Left cardiac atrium (tissue), 4 donors: ENCODE data around the gene TOMM34. TPM values are rescaled to one million over a fixed set of nuclear protein-coding genes. Genes with fewer than 3 reads are reported as not detected.

Experiments
- ATAC-seq, 2 donors: fragments of 200-7000 bp; cut with Tn5 transposase; one replicate each; pipeline ENCODE4 v1.9.1; 2020; ENCODE audit warnings: mild to moderate bottlenecking in 2 of 2, moderate library complexity in 2 of 2
- DNase-seq: peaks from one replicate; pipeline ENCODE4 v3.0.0-alpha.2; 2020
- intact Hi-C, 2 donors: fragments of 100-400 bp; cut with DNase I; formaldehyde crosslinking; loops; one replicate each; pipeline versions ENCODE4 v1.14.1 to v1.15.1; 2022 to 2023
- total RNA-seq, 2 donors: library from RNA; stranded (reverse); fragmentation: NEBNext Ultra II Directional; extraction: Animal tissue kit (Norgen Biotek cat#: 25700); gene quantifications; one replicate each; pipeline ENCODE4 v1.2.1, GENCODE V29; 2021
- donor health status: DM: no; HTN: yes; CAD: no.
- donor health status: DM: no; HTN: yes; CAD: no; lungs with severe emphysema.
- donor health status: DM: yes; HTN: yes; CAD: no.
- donor health status: Dilated cardiomyopathy.

Gene TOMM34
- total RNA-seq, 2 donors from 2014 or later = 10.5 to 10.9 TPM

DNA sequence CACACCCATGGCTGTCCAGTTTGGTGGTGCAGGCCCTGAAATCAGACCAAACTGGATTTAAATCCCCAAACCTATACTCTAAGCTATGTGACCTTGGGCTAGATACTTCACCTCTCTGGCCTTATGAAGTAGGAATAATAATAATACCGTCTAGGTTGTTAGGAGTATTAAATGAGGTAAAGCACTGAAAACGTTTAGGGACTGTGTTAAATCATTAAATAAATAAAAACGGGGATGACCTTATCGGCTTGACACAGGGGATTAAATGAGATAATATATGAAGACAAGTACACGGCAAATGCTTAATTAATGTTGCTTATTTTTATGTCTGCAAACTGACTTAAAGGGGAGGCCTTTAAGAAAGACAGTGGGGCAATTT, 5.4 kb upstream of the TOMM34 start:
- no peak for ATAC-seq
- intact Hi-C loops = no loop called here
- no peak for DNase-seq

DNA sequence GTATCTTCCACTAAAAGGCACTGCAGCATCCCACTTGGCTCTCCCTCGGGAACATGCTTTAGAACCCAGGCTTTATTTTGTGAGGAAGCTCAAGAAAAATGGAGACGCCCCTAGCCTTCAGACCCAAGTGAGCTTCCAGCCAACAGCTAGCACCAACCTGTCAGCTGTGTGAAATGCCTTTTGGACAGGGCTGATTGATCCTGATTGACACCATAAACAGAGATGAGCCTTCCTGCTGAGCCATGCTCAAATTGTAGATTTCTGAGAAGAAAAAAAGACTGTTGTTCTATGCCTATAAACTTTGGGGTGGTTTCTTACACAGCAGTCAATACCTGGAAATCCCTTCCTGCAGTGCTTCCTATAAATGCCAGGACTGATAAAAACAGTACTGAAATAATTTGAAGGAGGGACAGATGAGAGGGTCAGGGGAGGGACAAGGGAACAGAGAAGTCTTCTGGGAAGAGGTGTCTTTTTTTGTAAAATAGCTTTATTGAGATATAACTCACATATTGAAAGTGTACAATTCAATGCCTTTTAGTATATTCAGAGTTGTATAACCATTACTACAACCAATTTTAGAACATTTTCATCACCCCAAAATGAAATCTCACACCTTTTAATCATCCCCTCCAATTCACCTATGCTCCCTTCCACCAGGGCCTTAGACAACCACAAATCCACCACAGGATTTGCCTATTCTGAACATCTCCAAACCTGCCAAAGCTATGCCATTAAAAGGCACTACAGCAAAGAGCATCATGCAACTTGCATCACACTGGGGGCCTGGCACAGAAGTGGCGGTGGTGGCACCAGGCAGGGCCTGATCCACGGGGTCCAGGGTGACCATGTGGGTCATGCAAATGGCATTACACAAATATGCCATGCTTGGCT, 3.4 kb upstream of the TOMM34 start:
- intact Hi-C loops = no loop called here
- no peak for ATAC-seq
- no peak for DNase-seq

DNA sequence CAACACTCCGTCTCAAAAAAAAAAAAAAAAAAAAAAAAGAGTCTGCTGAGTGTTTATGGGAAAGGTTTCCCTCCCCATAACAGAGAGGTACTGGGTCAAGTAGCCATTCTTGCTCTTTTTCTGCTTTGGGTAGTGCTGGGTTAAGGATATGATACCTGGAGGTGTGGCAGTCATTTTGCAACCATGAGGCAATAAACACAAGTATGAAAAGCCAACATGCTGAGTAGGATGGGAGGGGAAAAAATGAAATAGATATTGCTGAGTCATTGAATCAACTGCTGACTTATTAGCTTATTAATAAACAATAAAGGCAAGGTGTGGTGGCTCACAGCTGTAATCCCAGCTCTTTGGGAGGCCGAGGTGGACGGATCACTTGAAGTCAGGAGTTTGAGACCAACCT, 2.3 kb upstream of the TOMM34 start:
- ATAC-seq (no peak), DNase-seq (no peak)
- intact Hi-C loops = no loop called here

DNA sequence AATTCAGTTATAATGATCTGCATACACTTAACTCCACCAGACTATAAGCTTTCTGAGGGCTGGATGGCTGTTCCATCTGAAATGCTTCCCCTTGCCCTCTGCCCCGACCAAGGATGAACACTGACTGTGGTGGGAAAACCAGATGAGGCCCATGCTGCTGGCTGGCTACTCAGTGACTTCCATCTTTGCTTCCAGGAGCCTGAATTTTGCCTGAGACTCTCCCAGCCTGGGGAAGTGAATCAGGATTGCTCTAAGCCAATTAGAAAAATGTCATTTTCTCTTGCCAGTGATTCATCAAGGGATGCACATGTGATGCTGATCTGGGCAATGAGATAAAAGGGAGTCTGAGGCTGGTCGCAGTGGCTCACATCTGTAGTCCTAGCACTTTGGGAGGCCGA, 1.7 kb upstream of the TOMM34 start:
- intact Hi-C loops = no loop called here
- no peak for ATAC-seq

DNA sequence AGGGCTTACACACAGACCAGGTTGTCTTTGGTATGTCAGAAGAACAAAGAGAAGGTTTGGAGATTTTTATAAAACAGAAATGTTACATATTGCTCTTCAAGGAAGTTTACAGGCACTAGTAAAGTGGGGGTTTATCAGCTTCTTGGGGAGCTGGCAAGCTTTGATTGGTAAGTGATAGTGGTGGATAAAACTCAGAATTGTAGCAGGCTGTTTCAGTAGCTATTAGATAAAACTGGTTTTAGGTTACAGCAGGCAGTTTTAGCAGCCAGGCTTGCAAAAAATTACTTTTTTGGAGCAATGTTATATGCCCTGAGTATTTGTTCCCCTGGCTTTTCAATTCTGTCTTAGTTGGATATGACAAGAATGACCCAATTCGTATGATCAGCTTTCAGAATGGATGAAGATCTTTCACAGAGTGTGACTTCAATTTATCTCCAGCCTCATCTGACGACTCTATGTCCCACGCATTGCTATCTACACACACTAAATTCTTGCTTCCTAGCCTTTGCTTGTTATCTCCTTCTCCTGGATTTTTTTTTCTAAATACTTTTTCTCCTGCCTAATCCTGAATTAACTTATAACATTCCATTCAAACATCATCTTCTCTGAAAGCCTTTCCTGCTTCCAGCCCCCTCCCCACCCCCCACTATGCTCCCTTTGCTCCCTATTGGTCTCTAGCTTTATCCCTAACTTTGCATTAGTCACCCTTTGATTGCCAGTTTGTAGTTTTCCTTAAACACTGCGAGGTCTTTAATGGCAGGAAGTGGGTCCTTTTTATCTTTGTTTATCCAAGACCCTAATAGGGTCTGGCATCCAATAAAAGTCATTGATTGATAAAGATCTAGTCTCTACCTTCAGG, 1.0 kb upstream of the TOMM34 start:
- no peak for ATAC-seq
- DNase-seq = no peak
- intact Hi-C loops = no loop called here

More for the DNA sequence above, 1.7 kb upstream of the TOMM34 start:
- no peak for DNase-seq

DNA sequence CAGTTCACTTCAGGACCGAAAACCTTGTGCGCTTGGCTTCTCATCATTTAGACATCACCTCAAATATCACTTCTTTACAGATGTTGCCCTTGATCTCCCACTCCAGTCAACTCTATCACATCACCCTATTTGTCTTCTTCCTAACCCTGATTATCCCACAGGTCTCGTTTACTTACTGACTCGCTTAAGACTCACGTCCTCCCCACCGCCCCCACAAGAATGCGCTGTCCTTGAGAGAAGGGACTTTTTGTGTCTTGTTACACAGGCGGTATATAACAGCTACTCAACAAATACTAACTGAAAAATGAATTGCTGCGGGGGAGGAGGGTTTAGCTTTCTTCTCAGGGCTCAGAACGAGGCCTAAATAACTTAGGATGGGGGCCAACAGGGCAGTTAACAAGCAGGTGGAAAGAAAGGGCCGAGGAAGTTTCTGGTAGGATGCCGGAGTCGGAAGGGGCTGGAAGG, 527 bp downstream of the TOMM34 start:
- ATAC-seq = peak; percentile 43 to 48
- intact Hi-C loops = no loop called here
- no peak for DNase-seq

DNA sequence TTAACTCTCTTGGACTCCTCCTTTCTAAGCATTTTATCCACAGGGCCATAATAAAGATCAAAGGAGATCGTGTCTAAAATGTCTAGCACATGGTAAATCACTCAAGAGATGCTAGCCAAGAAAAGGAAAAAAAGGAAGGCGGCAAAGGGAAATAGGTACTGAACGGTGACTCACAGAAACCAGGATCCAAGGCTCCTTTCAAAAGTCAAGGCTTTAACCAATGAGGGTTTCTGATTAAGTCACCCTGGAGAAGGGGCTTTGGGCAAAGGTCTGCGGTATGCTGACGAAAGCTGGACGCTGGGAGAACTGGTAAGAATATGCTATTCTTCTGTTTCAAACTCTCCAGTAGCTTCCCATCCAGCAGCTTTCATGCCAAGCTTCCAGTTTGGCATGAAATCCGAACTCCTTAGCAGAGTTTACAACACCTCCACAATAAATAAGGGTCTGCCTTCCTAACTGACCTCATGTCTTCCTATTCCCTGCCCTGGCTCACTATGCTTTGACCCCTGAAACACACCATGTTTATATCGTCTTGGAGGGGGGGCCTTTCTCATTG, 1.0 kb downstream of the TOMM34 start:
- ATAC-seq (no peak), DNase-seq (no peak)
- intact Hi-C loops = no loop called here

DNA sequence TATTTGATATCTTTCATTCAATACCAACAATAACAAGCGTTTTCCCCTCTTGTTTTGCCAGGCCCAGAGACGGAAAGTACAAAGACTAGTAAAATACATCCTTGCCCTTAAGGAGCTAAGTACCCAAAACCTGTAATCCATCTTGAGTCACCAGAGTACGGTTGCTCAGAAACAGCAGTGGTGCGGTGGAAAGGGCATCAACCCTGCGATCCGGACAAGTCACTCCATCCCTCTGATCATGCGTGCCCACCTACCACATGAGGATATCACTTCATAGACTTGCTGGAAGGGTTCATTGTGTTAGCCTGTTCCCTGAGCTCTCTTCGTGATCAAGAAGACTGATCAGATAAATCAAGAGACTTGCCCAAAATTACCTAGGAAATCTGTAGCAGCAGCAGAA, 1.9 kb downstream of the TOMM34 start:
- no peak for DNase-seq
- no peak for ATAC-seq
- intact Hi-C loops = no loop called here

DNA sequence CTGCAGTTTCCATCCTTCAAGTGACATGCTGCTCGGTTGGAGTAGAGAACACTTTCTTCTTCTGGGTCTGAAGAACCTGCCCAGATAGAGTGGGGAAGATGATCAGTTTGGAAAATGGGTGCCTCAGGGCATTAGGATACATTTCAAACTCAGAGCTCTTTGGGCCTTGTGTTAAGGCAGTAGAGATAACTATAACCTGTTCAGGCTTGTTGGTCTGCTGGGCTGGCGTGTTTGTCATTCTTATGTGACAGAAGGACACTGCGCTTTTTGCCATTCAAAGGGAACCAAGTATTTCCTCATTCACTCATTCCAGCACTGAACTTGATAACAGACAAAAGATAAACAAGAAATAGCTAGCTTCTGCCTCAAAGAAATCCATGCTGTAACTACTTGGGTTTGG, 3.8 kb downstream of the TOMM34 start:
- no peak for ATAC-seq
- no peak for DNase-seq
- intact Hi-C loops = no loop called here

DNA sequence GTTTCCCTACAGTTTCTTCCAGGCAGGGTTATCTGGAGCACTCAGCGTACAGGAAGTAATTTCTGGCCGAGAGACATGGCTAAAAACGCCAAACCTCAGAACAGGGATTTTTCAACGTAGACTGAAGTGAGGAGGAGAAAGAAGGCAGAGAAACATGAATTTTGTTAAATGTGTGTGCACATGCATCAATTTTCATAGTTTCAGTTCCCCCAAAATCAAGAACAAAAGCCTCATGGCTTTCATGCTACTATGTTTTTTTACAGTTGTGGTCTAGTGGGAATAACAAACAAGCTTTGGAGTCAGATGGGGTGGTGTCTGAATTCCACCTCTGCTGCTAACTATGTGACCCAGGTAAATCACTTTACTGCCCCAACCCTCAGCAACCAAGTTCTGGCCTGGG, 4.9 kb downstream of the TOMM34 start:
- ATAC-seq (no peak), DNase-seq (no peak)
- intact Hi-C loops = no loop called here

DNA sequence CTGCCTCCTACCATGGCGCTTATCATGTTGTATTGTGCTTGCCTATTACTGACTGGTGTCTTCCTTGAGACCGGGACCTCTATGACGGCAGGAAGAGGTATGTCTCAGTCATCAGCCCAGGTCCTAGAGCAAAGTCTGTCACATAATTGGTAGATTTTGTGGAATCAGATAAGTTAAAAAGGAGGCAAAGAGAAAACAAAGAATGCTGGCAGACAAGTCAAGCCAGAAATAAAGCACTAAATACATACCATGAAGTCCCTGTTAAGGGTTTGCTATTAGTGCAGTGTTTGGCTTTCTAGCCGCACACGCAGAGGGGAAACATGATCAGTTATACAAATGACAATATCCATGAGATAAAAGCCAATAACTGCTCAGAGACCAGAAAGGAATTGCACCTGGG, 6.0 kb downstream of the TOMM34 start:
- intact Hi-C loops = no loop called here
- DNase-seq (no peak), ATAC-seq (no peak)

DNA sequence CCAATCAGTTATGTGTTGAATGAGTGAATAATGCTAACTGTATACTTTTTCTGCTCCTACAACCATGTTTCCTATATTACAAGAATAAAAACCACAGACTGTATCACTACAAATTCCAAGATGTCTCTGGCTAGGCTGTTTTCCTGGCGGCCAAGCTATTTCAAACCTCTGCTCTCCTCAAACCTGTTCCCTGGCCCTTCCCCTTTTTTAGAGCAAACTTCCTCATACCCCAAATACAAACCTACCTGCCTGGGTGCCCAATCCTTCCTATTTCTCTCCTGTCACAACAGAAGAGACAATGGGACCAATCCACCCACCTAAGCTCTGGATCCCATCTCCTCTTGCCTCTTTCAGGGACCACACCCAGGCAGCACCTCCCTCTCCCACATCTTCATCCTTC, 7.5 kb downstream of the TOMM34 start:
- intact Hi-C loops = no loop called here
- ATAC-seq = no peak
- no peak for DNase-seq

DNA sequence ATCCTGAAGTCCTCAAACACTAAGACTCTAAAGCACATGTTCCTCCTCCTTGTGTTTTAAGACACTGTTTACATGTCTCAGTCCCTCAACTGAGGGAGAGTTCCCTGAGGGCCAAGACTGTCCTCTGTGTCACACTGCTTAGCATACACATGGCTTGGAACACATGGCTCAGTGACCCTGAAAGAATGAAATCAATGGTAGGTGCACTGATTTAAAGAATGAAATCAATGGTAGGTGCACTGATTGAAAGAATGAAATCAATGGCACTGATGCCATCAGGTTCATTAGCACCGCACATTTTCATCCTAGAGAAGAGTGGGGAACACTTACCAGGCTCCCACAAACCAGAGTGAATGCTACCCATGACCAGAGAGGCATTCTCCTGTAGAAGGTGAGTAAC, 9.8 kb downstream of the TOMM34 start:
- DNase-seq (no peak), ATAC-seq (no peak)
- intact Hi-C loops = no loop called here

DNA sequence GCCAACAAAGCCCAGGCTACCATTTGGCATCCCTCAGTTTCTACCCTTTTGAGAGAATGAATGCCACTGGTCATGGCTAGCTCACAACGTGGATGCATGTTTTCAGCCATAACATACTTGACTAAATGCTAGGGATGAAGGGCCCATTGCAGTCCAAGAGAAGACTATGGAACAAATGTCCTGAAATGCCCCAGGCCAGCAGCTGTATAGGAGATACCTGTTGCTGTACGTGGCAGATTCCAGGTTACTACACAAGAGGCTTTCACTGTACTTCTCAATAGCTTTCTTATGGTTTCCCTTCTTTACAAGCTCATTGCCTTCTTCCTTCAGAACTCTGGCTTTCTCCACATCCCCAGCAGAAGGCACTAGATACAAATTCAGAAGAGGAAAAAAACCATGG, 11.7 kb downstream of the TOMM34 start:
- ATAC-seq (no peak), DNase-seq (no peak)
- intact Hi-C loops = no loop called here

DNA sequence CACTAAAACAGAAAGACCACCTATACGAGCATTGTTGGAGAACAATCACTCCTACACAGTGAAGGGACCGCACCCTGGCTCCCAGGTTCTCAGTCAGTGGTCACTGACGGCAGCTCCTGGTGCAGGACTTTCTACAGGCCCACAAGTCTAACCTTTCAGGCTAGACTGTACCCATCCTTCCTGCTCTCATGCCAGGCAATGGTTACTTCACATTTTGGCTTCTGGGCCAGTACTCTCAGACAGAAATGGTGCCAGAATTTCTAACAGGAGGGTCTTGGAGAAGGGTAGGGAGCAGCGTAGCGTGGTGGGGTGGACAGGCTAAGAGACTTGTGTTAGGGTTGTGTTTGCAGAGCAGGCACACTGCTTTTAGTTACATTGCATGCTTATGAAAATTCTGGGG, 12.1 kb downstream of the TOMM34 start:
- intact Hi-C loops = no loop called here
- ATAC-seq (no peak), DNase-seq (no peak)

DNA sequence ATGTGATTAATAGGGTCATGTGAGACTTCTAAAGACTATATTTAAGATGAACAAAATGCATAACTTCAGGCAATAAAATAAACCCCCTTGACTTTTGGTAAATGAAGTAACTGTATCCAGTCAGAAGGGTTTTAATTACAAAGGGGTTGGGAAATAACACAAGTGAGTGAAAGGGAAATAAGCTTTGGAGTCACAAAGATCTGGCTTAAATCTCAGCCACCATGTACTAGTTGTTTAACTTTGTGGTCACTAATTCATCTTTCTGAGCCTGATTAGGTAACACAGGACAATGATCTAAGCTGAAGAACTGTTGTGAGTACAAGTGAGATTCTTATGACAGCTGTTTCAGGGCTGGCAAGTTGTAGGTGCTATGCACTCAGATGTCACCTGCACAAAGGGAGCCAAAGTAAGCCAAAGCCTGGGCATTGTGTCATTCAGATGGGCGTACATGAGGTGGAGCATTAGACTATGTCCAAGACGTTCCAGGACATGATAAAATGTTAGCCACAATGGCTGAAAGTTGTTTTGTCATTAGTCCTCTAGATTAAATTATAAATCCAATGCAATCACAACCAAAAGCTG, 13.8 kb downstream of the TOMM34 start:
- intact Hi-C loops = no loop called here

DNA sequence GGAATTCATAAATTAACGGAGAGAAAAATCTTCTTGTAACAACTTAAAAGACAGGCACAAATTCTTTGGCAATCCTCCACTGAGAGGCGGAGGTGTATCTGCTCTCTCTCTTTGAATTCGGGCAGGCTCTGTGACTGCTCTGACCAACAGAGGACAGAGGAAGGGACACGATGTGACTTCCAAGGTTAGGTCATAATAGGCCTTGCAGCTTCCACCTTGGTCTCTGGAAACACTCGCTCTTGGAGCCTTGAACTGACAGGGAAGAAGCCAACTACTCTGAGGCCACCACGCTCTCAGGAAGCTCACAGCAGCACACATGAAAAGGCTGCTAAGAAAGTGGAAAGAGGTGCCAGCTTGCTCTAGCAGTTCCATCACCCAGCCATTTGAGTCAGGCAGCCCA, 14.9 kb downstream of the TOMM34 start:
- no peak for ATAC-seq
- DNase-seq = no peak
- intact Hi-C loops = no loop called here

More for the DNA sequence above, 13.8 kb downstream of the TOMM34 start:
- ATAC-seq (no peak), DNase-seq (no peak)

DNA sequence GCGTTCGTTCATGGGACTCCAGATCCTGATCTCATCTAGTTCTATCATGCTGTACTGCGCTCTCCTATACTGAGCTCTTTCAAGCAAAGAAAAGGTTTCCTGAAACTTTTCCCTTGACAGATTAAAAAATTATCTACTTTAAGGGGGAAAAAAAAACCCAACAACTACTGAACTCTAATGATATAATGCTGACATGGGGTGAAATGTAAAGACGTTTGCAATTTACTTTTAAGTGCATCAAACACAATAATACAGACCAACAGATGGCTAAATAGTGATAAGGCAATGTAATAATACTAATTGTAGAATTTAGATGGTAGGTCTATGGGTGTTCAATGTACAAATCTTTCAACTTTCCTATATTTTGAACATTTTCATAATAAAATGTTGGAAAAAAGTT, 16.4 kb downstream of the TOMM34 start:
- intact Hi-C loops = no loop called here
- no peak for ATAC-seq

DNA sequence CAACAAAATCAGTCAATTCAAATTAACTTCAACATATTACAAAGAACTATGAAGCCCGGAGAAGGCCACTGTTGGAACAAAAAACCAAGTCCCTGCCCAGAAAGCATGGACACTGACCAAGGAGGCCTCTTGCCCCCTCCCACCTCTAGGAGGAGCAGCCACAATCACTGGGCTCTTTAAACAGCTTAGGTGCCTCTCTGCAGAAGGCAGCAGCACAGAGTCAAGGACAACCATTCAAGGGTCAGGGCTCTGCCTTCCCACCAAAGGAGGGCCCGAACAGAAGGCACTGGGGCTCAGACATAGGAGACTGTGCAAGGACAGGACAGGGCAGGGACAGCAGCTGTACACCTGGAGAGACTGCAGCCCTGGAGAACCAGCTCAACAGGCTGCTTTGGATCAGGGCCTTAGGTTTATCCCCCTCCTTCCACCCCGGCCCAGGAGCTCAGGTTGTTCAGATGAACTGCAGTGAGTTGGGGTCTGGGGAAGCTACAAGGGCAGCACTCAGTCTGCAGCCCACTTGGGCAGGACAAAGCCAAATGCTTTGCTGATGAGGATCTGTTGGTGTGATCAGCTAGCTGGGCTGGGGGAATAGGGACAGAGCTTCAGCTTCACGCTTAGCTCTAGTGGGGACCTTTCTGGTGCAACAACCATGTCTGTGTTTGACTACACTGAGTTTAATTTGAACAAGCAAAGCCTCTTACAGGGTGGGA, 17.8 kb downstream of the TOMM34 start:
- intact Hi-C loops = no loop called here
- no peak for DNase-seq
- ATAC-seq = no peak

More for the DNA sequence above, 16.4 kb downstream of the TOMM34 start:
- DNase-seq = no peak
